ENCODE measurements around the gene CFAP65. TPM values are rescaled to one million over a fixed set of nuclear protein-coding genes. Genes with fewer than 3 reads are reported as not detected.

CFAP65 gene
- total RNA-seq, 1 donor from 2014 or later = not detected

DNA sequence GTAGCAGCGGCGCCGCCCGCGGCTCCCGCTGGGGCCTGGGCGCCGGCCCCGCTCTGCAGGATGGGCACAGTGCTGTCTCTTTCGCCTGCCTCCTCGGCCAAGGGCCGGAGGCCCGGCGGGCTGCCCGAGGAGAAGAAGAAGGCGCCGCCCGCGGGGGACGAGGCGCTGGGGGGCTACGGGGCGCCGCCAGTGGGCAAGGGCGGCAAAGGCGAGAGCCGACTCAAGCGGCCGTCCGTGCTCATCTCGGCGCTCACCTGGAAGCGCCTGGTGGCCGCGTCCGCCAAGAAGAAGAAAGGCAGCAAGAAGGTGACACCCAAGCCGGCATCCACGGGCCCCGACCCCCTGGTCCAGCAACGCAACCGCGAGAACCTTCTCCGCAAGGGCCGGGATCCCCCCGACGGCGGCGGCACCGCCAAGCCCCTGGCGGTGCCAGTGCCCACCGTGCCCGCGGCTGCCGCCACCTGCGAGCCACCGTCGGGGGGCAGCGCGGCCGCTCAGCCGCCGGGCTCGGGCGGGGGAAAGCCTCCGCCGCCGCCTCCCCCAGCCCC lies 81.5 kb downstream of the CFAP65 start:
- intact Hi-C loops (cut with DNase I) = no loop called here
- DNase-seq (no peak), ATAC-seq (ENCODE audit: poor library complexity) (no peak)

DNA sequence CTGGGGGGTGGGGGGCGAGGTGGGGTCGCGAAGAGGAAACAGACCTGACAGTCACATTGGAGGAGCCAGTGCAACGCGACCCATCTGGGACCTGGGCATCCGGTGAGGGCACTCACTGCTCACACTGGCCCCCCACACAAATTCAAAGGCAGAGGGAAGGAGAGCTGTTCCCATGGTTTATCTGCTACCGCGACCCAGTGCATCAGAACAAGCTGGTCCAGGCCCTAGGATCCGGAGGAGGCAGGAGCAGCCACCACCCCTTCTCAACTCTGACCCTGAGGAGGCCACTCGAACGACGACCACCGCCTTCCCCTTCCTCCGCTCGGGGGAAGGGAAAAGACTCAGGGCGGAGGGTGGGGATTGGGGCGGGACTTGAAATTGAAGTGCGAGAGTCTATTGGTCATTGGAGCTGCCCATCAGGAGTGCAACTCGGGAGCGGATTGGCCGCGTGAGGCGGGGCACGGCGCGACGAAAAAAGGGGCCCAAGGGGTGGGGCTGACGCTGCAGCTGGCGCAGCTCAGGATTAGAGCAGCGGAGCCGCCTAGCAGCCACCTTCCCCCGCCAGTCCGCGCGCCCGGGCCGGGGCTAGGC lies 82.1 kb downstream of the CFAP65 start, which contains the start of gene CDK5R2:
TSS of gene CDK5R2 (plus strand) at position 526 of the 591 bp plus-strand sequence. CDS start 155 bp downstream, outside the sequence.
- DNase-seq = peak; percentile 70
- intact Hi-C loops (cut with DNase I) = no loop called here
- peak; percentile 88 for ATAC-seq (ENCODE audit: poor library complexity)

DNA sequence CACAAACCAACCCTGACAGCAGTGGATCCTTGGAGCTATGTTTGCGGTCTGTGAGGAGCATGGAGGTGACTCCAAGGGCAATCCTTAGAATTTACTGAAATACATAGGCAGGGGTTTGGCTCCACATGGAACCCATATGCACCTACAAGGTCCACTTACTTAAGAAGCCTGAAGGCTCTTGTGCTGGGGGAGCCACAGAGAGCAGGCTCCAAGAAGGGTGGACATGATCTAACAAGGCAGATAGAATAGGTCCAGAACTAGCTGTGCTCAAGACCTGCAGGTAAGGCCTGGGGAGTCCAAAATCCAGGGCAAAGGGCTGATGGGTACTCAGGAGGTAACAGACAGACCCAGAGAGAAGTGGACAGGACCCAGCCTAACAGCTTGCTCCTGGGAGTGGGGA lies 83.0 kb downstream of the CFAP65 start:
- DNase-seq = no peak
- intact Hi-C loops (cut with DNase I) = no loop called here
- no peak for ATAC-seq (ENCODE audit: poor library complexity)

DNA sequence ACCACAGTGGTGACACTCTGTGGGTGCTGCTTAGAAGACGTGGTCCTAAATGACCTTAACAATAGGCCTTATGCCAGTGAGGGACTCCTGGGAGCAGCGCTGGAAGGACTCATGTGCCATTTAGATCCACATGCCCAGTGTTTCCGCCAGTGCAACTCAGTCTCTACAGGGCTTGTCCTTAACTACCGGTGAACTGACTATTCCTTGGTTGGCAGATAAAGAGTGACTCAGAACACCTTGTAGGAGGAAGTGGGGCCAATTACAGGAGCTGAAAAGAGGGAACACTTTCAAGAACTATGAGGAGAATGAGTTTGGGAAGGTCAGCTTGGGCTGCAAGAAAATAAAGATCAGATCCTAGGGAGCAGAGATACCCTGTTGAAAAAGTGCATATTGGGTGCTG lies 83.6 kb downstream of the CFAP65 start:
- DNase-seq (no peak), ATAC-seq (ENCODE audit: poor library complexity) (no peak)
- intact Hi-C loops (cut with DNase I) = no loop called here

- no peak for ATAC-seq (ENCODE audit: poor library complexity)
- no peak for DNase-seq
- intact Hi-C loops (cut with DNase I) = no loop called here
Measured at GRCh38 chr2:218956039-218956438, 85.3 kb downstream of the CFAP65 start.

- intact Hi-C loops (cut with DNase I) = no loop called here
- ATAC-seq (ENCODE audit: poor library complexity) (no peak), DNase-seq (no peak)
Measured at GRCh38 chr2:218954541-218955300, 86.6 kb downstream of the CFAP65 start.

DNA sequence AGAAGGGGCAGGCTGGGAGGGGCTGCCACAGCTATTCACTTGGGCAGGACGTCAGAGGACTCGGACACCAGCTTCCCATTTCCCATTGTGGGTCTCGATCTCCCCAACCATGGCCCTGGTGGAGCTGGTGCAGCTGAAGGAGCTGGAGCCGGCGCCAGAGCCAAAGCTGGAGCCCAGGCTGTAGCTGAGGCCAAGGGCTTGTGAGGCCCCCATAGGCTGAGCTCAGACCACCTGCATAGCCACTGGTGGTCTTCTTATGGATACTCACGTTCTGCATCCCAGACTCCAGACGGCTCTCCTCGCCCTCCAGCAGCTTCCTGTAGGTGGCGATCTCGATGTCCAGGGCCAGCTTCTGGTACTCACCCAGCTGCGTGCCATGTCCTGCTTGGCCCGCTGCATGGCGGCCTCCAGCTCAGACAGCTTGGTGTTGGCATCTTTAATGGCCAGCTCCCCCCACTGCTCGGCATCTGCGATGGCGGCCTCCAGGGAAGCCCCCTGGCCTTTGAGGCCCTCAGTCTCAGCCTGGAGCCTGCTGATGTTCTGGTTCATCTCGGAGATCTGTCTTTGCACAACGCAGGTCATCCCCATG lies 87.9 kb downstream of the CFAP65 start:
- intact Hi-C loops (cut with DNase I) = no loop called here
- no peak for DNase-seq

More for the DNA sequence above, 87.9 kb downstream of the CFAP65 start:
- no peak for ATAC-seq (ENCODE audit: poor library complexity)

Small RNA genes within 50 kb of the gene (microRNA-seq; reads per million reads assigned to microRNA genes)
- gene MIR3131 (not detected), gene MIR375 (1.3 reads per million)

Other genes starting within 250 kb of the CFAP65 start
- gene PRKAG3, start 209.7 kb downstream of the CFAP65 start, total RNA-seq = not detected
- 2.6 TPM for gene WNT6, start 181.7 kb downstream of the CFAP65 start, total RNA-seq
- gene WNT10A, start 160.7 kb downstream of the CFAP65 start, total RNA-seq = not detected
- not detected for gene CDK5R2, start 81.8 kb downstream of the CFAP65 start, total RNA-seq
- gene FEV, start 56.3 kb downstream of the CFAP65 start, total RNA-seq = not detected
- gene CRYBA2, start 48.1 kb downstream of the CFAP65 start, total RNA-seq = not detected
- gene IHH, start 19.4 kb upstream of the CFAP65 start, total RNA-seq = not detected
- 7.5 TPM for gene NHEJ1, start 119.3 kb upstream of the CFAP65 start, total RNA-seq
- gene SLC23A3, start 128.5 kb upstream of the CFAP65 start, total RNA-seq = 1.4 TPM
- gene CNPPD1, start 135.4 kb upstream of the CFAP65 start, total RNA-seq = 69.3 TPM
- gene RETREG2, start 136.8 kb upstream of the CFAP65 start, total RNA-seq = 36.8 TPM
- 21.3 TPM for gene ZFAND2B, start 165.3 kb upstream of the CFAP65 start, total RNA-seq
- 25.2 TPM for gene ABCB6, start 177.4 kb upstream of the CFAP65 start, total RNA-seq
- 86.3 TPM for gene ATG9A, start 188.1 kb upstream of the CFAP65 start, total RNA-seq
- 27.3 TPM for gene ANKZF1, start 188.3 kb upstream of the CFAP65 start, total RNA-seq
- 1.4 TPM for gene GLB1L, start 203.9 kb upstream of the CFAP65 start, total RNA-seq
- gene STK16, start 204.0 kb upstream of the CFAP65 start, total RNA-seq = 16.7 TPM
- not detected for gene TUBA4B, start 211.7 kb upstream of the CFAP65 start, total RNA-seq
- gene TUBA4A, start 212.4 kb upstream of the CFAP65 start, total RNA-seq = 84.3 TPM
- gene DNAJB2, start 237.8 kb upstream of the CFAP65 start, total RNA-seq = 83.3 TPM

Measured in Right ventricle myocardium superior (tissue), 1 donor.